D721Med (cell line): ENCODE results near the gene DHCR7.

Source experiments
- DNase-seq: peaks from one replicate; pipeline ENCODE4 v3.0.0; 2011; ENCODE audit warnings: low spot score; ENCODE audit not compliant: insufficient read length
- FAIRE-seq: peaks from 2 replicates; lab custom pipeline; 2011; peaks lifted over from hg19 to GRCh38; lab: Jason Lieb, UNC
- CTCF ChIP-seq: IDR thresholded peaks from 2 replicates; pipeline ENCODE4 v1.5.1; 2012; ENCODE audit warnings: mild to moderate bottlenecking, control low read depth; ENCODE audit not compliant: insufficient read depth; ENCODE audit errors: missing control alignments

DHCR7 gene

GRCh38 chr11:71410363-71410966 is 37.7 kb downstream of the DHCR7 start:
- TF ChIP-seq CTCF: no peak
- FAIRE-seq: no peak
- no peak for DNase-seq

- DNase-seq: no peak
- FAIRE-seq: no peak
- no peak for TF ChIP-seq CTCF
Measured at GRCh38 chr11:71408826-71409225, 39.4 kb downstream of the DHCR7 start.

DNA sequence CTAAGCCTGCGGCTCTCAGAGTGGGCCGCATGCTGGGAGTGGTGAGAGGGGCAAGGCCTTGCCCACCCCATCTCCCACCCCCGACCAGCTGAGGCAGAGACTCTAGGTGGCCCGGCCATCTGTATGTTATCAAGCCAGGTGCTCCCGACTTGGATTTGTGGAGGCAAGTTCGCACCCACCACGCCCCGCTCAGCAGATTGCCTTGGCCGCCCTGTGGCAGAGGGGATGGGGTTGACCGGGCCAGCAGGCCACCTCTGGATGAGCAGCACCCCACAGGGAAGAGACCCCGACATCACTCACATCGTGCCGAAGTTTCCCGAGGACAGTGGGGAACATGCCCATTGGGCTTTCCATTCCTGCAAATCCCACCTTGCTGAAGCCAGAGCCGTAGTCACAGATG is 40.8 kb downstream of the DHCR7 start:
- FAIRE-seq: no peak

DNA sequence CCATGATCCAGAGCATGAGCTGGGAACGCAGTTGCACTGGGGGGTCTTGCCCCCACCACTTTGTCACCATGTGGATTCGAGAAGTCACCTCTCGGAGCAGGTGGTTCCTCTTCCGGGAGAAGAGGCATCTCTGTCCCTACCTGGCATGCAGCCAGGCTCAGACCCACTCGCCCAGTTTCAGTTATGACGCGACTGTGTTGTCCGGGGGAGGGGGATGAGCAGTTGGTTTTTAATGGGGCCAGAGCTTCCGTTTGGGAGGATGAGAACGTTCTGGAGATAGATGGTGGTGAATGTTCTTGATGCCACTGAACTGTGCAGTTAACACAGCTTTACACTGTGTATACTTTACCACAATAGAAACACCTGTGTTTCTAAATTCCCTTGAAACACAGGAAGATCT is 41.5 kb downstream of the DHCR7 start:
- DNase-seq: no peak
- TF ChIP-seq CTCF: no peak
- no peak for FAIRE-seq

More for the DNA sequence above, 40.8 kb downstream of the DHCR7 start:
- DNase-seq: no peak
- no peak for TF ChIP-seq CTCF

DNA sequence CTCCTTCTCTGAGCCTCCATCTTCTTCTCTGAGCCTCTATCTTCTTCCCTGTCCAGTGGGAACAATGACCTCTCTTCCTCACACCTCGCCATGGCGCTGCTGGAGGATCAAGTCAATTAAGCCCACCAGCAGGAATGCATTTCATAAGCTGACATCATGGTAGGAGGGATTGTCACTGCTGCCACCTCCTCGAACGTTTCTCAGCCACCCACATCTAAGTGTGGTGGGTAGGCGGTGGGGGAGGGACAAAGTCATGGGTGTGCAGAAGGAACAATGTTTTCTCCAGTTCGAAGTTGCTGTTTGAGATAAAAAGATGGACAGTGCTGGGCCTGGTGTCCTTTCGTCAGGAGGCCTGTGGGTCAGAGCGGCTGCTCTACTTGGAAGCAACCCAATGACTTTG is 44.0 kb downstream of the DHCR7 start:
- no peak for DNase-seq
- no peak for TF ChIP-seq CTCF
- FAIRE-seq: no peak

GRCh38 chr11:71402878-71403277 is 45.3 kb downstream of the DHCR7 start:
- no peak for DNase-seq
- FAIRE-seq: no peak
- TF ChIP-seq CTCF: no peak

DNA sequence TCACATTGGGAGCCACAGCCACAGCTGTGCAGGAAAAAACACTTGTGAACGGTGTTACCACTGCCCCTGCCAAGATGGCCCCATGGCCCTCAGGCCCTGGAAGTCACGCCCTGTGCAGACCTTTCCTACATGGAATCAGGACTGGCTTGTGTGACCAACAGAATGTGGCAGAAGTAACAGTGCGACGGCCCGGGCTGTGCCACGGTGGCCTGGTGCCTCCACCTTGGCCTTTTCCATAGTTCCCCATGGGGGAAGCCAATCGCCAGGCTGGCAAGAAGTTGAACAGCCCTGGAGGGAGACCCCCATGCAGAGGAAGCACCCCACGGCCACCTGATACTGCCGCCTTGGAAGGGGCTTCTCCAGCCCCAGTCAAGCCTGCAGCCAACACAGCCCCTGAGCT is 48.0 kb downstream of the DHCR7 start:
- FAIRE-seq: no peak
- TF ChIP-seq CTCF: no peak
- DNase-seq: no peak
